SK-N-SH (cell line): ENCODE results near the gene IL17RC. TPM values are rescaled to one million over a fixed set of nuclear protein-coding genes. Genes with fewer than 3 reads are reported as not detected.

ENCODE experiments used
- CTCF ChIA-PET: fragments of 300-600, 350-600 bp; formaldehyde crosslinking; extraction: SDS; loops from one replicate; lab custom pipeline; 2021; lab: Yijun Ruan, JAX
- POLR2A ChIA-PET: fragments of 350-600 bp; sonication (Branson Sonifier 250); formaldehyde crosslinking; extraction: SDS; loops from one replicate; lab custom pipeline; 2020; ENCODE audit warnings: antibody characterized with exemption, inconsistent platforms; lab: Yijun Ruan, JAX
- DNase-seq: peaks from one replicate; pipeline ENCODE4 v3.0.0; 2012
- H2AFZ ChIP-seq: fragments of 200-600 bp; sonication (generic); 2 replicates; pipeline ENCODE4 v1.8.1; 2016; ENCODE audit warnings: antibody characterized with exemption, mild to moderate bottlenecking, low read depth
- H3F3A ChIP-seq: fragments of 200-600 bp; sonication (generic); replicated peaks from 2 replicates; pipeline ENCODE3; 2016; ENCODE audit warnings: antibody characterized with exemption, mild to moderate bottlenecking; ENCODE audit not compliant: insufficient read depth
- H3K27ac ChIP-seq, 2 experiments: fragments of 200-500 bp in 1 of 2; fragments of 200-600 bp in 1 of 2; sonication (Bioruptor generic) in 1 of 2; sonication (generic), shearing (Covaris generic) in 1 of 2; 2 replicates each; pipeline versions ENCODE4 v1.5.1 to v1.6.1; 2014 to 2016; ENCODE audit warnings: low read depth in 2 of 2, inconsistent platforms in 1 of 2, low read length in 1 of 2, mild to moderate bottlenecking in 1 of 2, mixed read lengths in 1 of 2
- H3K27me3 ChIP-seq: fragments of 200-600 bp; sonication (generic), shearing (Covaris generic); 2 replicates; pipeline ENCODE4 v1.6.1; 2016; ENCODE audit warnings: mixed run types; ENCODE audit not compliant: insufficient read depth
- H3K36me3 ChIP-seq, 2 experiments: fragments of 200-500 bp in 1 of 2; fragments of 200-600 bp in 1 of 2; sonication (Bioruptor generic) in 1 of 2; sonication (generic) in 1 of 2; replicated peaks in 1 of 2; 2 replicates each; pipeline versions ENCODE3 to v1.5.1; 2014 to 2016; ENCODE audit warnings: low read length in 1 of 2, mild to moderate bottlenecking in 1 of 2; ENCODE audit not compliant: insufficient read depth in 2 of 2, control insufficient read depth in 1 of 2
- H3K4me1 ChIP-seq, 2 experiments: fragments of 200-500 bp in 1 of 2; fragments of 200-600 bp in 1 of 2; sonication (Bioruptor generic) in 1 of 2; sonication (generic), shearing (Covaris generic) in 1 of 2; 2 replicates each; pipeline versions ENCODE4 v1.5.1 to v1.6.1; 2014 to 2016; ENCODE audit warnings: low read depth in 1 of 2, low read length in 1 of 2, mixed run types in 1 of 2; ENCODE audit not compliant: insufficient read depth in 2 of 2, control insufficient read depth in 1 of 2
- H3K4me2 ChIP-seq: fragments of 200-600 bp; sonication (generic), shearing (Covaris generic); 2 replicates; pipeline ENCODE4 v1.6.1; 2017; ENCODE audit warnings: mixed run types
- H3K4me3 ChIP-seq, 2 experiments: fragments of 200-500 bp in 1 of 2; fragments of 200-600 bp in 1 of 2; sonication (Bioruptor generic) in 1 of 2; sonication (generic), shearing (Covaris generic) in 1 of 2; 2 replicates each; pipeline versions ENCODE4 v1.5.1 to v1.8.1; 2014 to 2016; ENCODE audit warnings: low read depth in 2 of 2, inconsistent platforms in 1 of 2, low read length in 1 of 2, mild to moderate bottlenecking in 1 of 2, mixed read lengths in 1 of 2, moderate library complexity in 1 of 2
- H3K79me2 ChIP-seq: fragments of 200-600 bp; sonication (generic); 2 replicates; pipeline ENCODE4 v1.8.1; 2017; ENCODE audit warnings: mild to moderate bottlenecking; ENCODE audit not compliant: insufficient read depth
- H3K9ac ChIP-seq: fragments of 200-600 bp; sonication (generic); 2 replicates; pipeline ENCODE4 v1.6.1; 2017; ENCODE audit warnings: mixed run types
- H3K9me2 ChIP-seq: fragments of 200-600 bp; sonication (generic); 2 replicates; pipeline ENCODE4 v1.6.1; 2017; ENCODE audit warnings: mixed run types
- H3K9me3 ChIP-seq: fragments of 200-600 bp; sonication (generic); 2 replicates; pipeline ENCODE4 v1.6.1; 2017; ENCODE audit warnings: mixed run types, mild to moderate bottlenecking, moderate library complexity
- H4K20me1 ChIP-seq: fragments of 200-600 bp; sonication (generic); 2 replicates; pipeline ENCODE4 v1.6.1; 2017; ENCODE audit warnings: mild to moderate bottlenecking, mixed run types; ENCODE audit not compliant: insufficient read depth
- MEF2A ChIP-seq: IDR thresholded peaks from 2 replicates; pipeline ENCODE4 v1.4.0; 2012; ENCODE audit warnings: low read depth, borderline replicate concordance
- MXI1 ChIP-seq: IDR thresholded peaks from 2 replicates; pipeline ENCODE4 v1.6.1; 2012; ENCODE audit warnings: mild to moderate bottlenecking, low read depth, low read length, improper control_type of control experiment
- NRF1 ChIP-seq: IDR thresholded peaks from 2 replicates; pipeline ENCODE4 v1.6.1; 2012; ENCODE audit warnings: low read depth, mild to moderate bottlenecking, low read length
- RAD21 ChIP-seq: IDR thresholded peaks from 2 replicates; pipeline ENCODE4 v1.6.1; 2012; ENCODE audit warnings: mild to moderate bottlenecking, low read length
- RCOR1 ChIP-seq: fragments of 150-350 bp; IDR thresholded peaks from 2 replicates; pipeline ENCODE4 v1.6.1; 2017; ENCODE audit warnings: antibody characterized with exemption, low read length
- RXRA ChIP-seq: IDR thresholded peaks from 2 replicates; pipeline ENCODE4 v1.4.0; 2012; ENCODE audit warnings: low read depth, mild to moderate bottlenecking, borderline replicate concordance
- SIN3A ChIP-seq: IDR thresholded peaks from 2 replicates; pipeline ENCODE4 v1.6.1; 2012; ENCODE audit warnings: low read depth, mild to moderate bottlenecking, low read length, moderate library complexity, borderline replicate concordance
- TAF1 ChIP-seq: IDR thresholded peaks from 2 replicates; pipeline ENCODE4 v1.6.1; 2012; ENCODE audit warnings: low read depth, mild to moderate bottlenecking, low read length, moderate library complexity, borderline replicate concordance
- TCF12 ChIP-seq: IDR thresholded peaks from 2 replicates; pipeline ENCODE4 v1.4.0; 2012
- TEAD4 ChIP-seq: IDR thresholded peaks from 2 replicates; pipeline ENCODE4 v1.4.0; 2012; ENCODE audit warnings: mild to moderate bottlenecking, borderline replicate concordance; ENCODE audit not compliant: insufficient read depth
- WGBS: methylation state at CpG from one replicate; pipeline ENCODE4 v1.1.6; 2017; ENCODE audit warnings: low lambda C conversion rate; 5-methylcytosine and 5-hydroxymethylcytosine counted together
- polyA plus RNA-seq, 3 experiments: library from polyadenylated mRNA; depleted of rRNA; stranded (reverse); fragments of >200 nt; gene quantifications; 2 replicates each; pipeline ENCODE4 v1.2.3, GENCODE V29; 2012
- TF ChIP-seq, protein P1 (sequence below): fragments of 200-600 bp; sonication (generic); IDR thresholded peaks from 2 replicates; pipeline ENCODE4 v1.6.1; 2017; ENCODE audit warnings: antibody characterized with exemption, mild to moderate bottlenecking, moderate library complexity

The IL17RC gene
- polyA plus RNA-seq, 1 of the 3 experiments (the other 2 are of a cell fraction): 17.3 TPM

- TF ChIP-seq MXI1 (peak; percentile 91), TCF12 (no peak), RCOR1 (no peak), RAD21 (peak; percentile 18; the same call in 1 of the 2 replicates)
- TF ChIP-seq, protein P1, sequence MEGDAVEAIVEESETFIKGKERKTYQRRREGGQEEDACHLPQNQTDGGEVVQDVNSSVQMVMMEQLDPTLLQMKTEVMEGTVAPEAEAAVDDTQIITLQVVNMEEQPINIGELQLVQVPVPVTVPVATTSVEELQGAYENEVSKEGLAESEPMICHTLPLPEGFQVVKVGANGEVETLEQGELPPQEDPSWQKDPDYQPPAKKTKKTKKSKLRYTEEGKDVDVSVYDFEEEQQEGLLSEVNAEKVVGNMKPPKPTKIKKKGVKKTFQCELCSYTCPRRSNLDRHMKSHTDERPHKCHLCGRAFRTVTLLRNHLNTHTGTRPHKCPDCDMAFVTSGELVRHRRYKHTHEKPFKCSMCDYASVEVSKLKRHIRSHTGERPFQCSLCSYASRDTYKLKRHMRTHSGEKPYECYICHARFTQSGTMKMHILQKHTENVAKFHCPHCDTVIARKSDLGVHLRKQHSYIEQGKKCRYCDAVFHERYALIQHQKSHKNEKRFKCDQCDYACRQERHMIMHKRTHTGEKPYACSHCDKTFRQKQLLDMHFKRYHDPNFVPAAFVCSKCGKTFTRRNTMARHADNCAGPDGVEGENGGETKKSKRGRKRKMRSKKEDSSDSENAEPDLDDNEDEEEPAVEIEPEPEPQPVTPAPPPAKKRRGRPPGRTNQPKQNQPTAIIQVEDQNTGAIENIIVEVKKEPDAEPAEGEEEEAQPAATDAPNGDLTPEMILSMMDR: peak; percentile 26
- TF ChIP-seq, all 33 proteins: peak for 3
- Histone ChIP-seq H2AFZ (no peak overlapping the region), H4K20me1 (no peaks in the 10 kb centered on the region), H3K27ac (peak overlapping the region in 1 of 2 experiments; percentile 43; a peak in 1 of 4 replicates), H3K4me3 (peak overlapping the region; percentile 41; a peak in 3 of 4 replicates), H3K4me1 (peaks cover 0 to 12% of the 10 kb centered on the region in 2 experiments; a peak in 1 of 4 replicates), H3K9me2 (no peaks in the 10 kb centered on the region), H3K9ac (no peak overlapping the region), H3K79me2 (no peaks in the 10 kb centered on the region), H3K27me3 (no peaks in the 10 kb centered on the region), H3K36me3 (peaks cover 0 to 18% of the 10 kb centered on the region in 2 experiments), H3K9me3 (no peaks in the 10 kb centered on the region), H3K4me2 (peak overlapping the region; percentile 19; the same call in 1 of the 2 replicates), H3F3A (peaks cover 4% of the 10 kb centered on the region)
- POLR2A ChIA-PET: interaction anchor here (0.7 to 6.8 kb wide), 6 partner anchors 13 to 103 kb away, joined by 3 to 58 read pairs (median 3); partner anchors contain the start of genes CRELD1 and RPUSD3
- peak; percentile 85 for DNase-seq
- 87% methylated on average over 19 of the region's 86 CpGs for WGBS
- CTCF ChIA-PET: interaction anchor here (0.6 to 2.0 kb wide), 16 partner anchors 8 to 444 kb away, joined by 3 to 38 read pairs (median 5); partner anchors contain the start of genes CRELD1 and IL17RE
Observed at GRCh38 chr3:9947025-9947995, 30.4 kb downstream of the IL17RC start.

DNA sequence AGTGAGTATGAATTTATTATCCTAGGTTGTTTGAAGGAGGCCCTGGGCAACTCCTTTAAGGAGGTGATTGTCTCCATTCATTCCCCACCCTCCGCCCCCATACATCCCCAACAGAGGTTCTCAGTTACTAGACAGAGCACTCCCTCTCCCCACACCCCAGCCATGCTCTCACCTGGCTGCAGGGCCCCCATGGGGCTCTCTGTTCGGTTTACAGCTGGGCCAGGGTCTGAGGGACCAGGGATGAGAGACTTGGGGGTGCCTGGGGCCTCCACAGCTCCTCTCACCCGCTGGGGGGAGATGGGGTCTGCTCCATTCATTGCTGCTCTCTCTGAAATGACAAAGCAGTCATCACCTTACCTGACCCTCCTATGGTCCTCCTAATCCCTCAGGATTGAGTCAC, 31.7 kb downstream of the IL17RC start:
- TF ChIP-seq MEF2A: no peak
- no peak for TF ChIP-seq TEAD4
- TF ChIP-seq, protein P1: no peak
- TF ChIP-seq TAF1: no peak
- no peak for TF ChIP-seq RXRA
- TF ChIP-seq SIN3A: no peak
- no peak for TF ChIP-seq NRF1
- Histone ChIP-seq H3K27ac (no peak overlapping the region), H3K27me3 (no peaks in the 10 kb centered on the region), H2AFZ (no peak overlapping the region), H3K9me2 (no peaks in the 10 kb centered on the region), H3K79me2 (no peaks in the 10 kb centered on the region), H3K36me3 (peaks cover 0 to 16% of the 10 kb centered on the region in 2 experiments), H3F3A (peaks cover 4% of the 10 kb centered on the region), H3K9me3 (no peaks in the 10 kb centered on the region), H3K4me3 (no peak overlapping the region), H4K20me1 (no peaks in the 10 kb centered on the region), H3K4me2 (no peak overlapping the region), H3K9ac (no peak overlapping the region), H3K4me1 (peaks cover 0 to 13% of the 10 kb centered on the region in 2 experiments; a peak in 1 of 4 replicates)
- ChIA-PET CTCF (interaction anchor here (1.1 kb wide), 1 partner anchor 13 kb away, joined by 3 read pairs; no protein-coding TSS in a partner anchor), POLR2A (no interaction called here)
- DNase-seq: no peak
- 74% methylated on average over 3 of the region's 3 CpGs for WGBS
